ENCODE data around the gene C1orf35. TPM values are rescaled to one million over a fixed set of nuclear protein-coding genes. Genes with fewer than 3 reads are reported as not detected.
A peak's percentile ranks its signal among the peaks of the same experiment; 100 is the strongest.

Gene C1orf35
- total and polyA plus RNA-seq, 9 of the 15 experiments (the other 6 are each of a cell fraction or from before 2014, with no cell fraction given), result 3.2 to 48.7 (median 12.5) TPM

DNA sequence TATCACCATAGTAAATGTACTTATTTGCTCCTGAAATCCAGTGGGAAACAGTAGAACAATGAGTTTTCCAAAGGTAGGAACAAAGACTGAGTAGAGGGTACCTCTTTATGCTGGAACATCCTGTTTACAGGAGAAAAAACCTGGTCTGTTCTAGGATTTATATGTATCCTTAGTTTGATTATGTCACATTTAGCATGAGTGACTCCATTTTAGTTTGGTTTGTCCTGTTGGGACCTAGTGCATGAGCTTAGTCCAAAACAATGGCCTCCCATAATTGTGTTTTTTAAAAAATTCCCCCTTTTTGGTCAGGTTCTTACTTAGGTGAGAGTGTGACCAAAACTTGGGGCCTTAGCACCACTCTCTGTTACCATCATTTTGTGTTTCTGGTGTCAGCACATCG, 9.5 kb upstream of the C1orf35 start (continued):
- TF ChIP-seq DMBX1 (CRISPR knock-in tag; IDR thresholded peaks at IDR 0.05; ENCODE audit: borderline replicate concordance), result 0 out of 2 replicates have a peak, but pooled peaks have one; percentile 28

DNA sequence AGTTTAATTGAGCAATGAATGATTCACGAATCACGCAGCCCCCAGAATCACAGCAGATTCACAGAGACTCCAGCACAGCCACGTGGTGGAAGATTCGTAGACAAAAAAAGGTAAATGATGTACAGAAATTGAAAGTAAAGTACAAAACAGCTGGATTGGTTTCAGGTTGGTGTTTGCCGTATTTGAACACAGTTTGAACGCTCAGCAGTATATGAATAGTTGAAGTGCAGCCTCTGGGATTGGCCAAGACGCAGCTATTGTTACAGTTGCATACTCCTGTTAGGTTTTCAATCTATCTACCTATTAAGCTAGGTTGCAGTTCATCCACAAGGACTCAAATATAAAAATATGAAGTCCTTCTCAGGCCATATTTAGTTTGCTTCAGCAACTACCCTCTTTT, 9.0 kb upstream of the C1orf35 start:
- POLR2A ChIA-PET, result interaction anchor here (0.8 to 1.4 kb wide), 2 partner anchors 10 to 26 kb away, joined by 3 to 4 read pairs; no protein-coding TSS in a partner anchor
- WGBS (ENCODE audit: insufficient coverage, low coverage, missing lambda C conversion rate), result 79% methylated on average over 7 of the region's 7 CpGs
- Histone ChIP-seq H3K4me3 (no peak overlapping the region), H2AFZ (ENCODE audit: low read depth, low read length) (no peak overlapping the region), H3K27me3 (ENCODE audit: control insufficient read depth in 2 of 2, insufficient read depth in 2 of 2, low read length in 2 of 2) (no peaks in the 10 kb centered on the region), H4K20me1 (replicated peaks; ENCODE audit: control insufficient read depth, insufficient read depth, low read length) (no peaks in the 10 kb centered on the region), H3K27ac (ENCODE audit: extremely low read depth, low read depth, low read length) (no peak overlapping the region), H3K4me2 (ENCODE audit: insufficient read depth, low read length) (no peak overlapping the region), H3K4me1 (replicated peaks in 1 of 2; ENCODE audit: control insufficient read depth in 2 of 2, insufficient read depth in 2 of 2, low read length in 2 of 2) (peaks cover 16 to 28% of the 10 kb centered on the region in 2 experiments; a peak in 4 of 5 replicates), H3K36me3 (ENCODE audit: control insufficient read depth, insufficient read depth, low read length) (peaks cover 10% of the 10 kb centered on the region; the same call in 2 of the 3 replicates), H3K9me3 (replicated peaks; ENCODE audit: control insufficient read depth, insufficient read depth, low read depth, low read length) (no peaks in the 10 kb centered on the region), H3K79me2 (ENCODE audit: control insufficient read depth, insufficient read depth, low read length) (peaks cover 27% of the 10 kb centered on the region), H3K9me1 (ENCODE audit: control insufficient read depth, insufficient read depth, low read length) (no peaks in the 10 kb centered on the region), H3K9ac (ENCODE audit: insufficient read depth in 1 of 2, low read depth in 2 of 2, low read length in 2 of 2) (no peak overlapping the region)
- no peak for DNase-seq (ENCODE audit: extremely low read depth in 1 of 4, low spot score in 3 of 4)
- in situ Hi-C loops (cut with MboI), result no loop called here
- intact Hi-C loops (cut with micrococcal nuclease), result no loop called here
- CTCF ChIA-PET (ENCODE audit: low intra/inter-chr PET ratio), result no interaction called here
- no peak for ATAC-seq
- BruUV-seq (replicated peaks), result no TSS peak
- no peak for FAIRE-seq
- TF ChIP-seq NFE2 (IDR thresholded peaks at IDR 0.05; ENCODE audit: low read depth), result no peak
- TF ChIP-seq PHTF2 (CRISPR knock-in tag; IDR thresholded peaks at IDR 0.05), result no peak
- no peak for TF ChIP-seq ZNF655 (CRISPR knock-in tag; IDR thresholded peaks at IDR 0.05)
- TF ChIP-seq ZBTB9 (CRISPR knock-in tag; IDR thresholded peaks at IDR 0.05), result no peak
- TF ChIP-seq SNIP1 (IDR thresholded peaks at IDR 0.05; ENCODE audit: low read depth), result no peak
- TF ChIP-seq, protein P1, sequence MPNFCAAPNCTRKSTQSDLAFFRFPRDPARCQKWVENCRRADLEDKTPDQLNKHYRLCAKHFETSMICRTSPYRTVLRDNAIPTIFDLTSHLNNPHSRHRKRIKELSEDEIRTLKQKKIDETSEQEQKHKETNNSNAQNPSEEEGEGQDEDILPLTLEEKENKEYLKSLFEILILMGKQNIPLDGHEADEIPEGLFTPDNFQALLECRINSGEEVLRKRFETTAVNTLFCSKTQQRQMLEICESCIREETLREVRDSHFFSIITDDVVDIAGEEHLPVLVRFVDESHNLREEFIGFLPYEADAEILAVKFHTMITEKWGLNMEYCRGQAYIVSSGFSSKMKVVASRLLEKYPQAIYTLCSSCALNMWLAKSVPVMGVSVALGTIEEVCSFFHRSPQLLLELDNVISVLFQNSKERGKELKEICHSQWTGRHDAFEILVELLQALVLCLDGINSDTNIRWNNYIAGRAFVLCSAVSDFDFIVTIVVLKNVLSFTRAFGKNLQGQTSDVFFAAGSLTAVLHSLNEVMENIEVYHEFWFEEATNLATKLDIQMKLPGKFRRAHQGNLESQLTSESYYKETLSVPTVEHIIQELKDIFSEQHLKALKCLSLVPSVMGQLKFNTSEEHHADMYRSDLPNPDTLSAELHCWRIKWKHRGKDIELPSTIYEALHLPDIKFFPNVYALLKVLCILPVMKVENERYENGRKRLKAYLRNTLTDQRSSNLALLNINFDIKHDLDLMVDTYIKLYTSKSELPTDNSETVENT (CRISPR knock-in tag; IDR thresholded peaks at IDR 0.05), result no peak
- no peak for TF ChIP-seq U2AF1 (optimal IDR thresholded peaks at IDR 0.05; ENCODE audit: low read depth, low read length)
- TF ChIP-seq, protein P2, sequence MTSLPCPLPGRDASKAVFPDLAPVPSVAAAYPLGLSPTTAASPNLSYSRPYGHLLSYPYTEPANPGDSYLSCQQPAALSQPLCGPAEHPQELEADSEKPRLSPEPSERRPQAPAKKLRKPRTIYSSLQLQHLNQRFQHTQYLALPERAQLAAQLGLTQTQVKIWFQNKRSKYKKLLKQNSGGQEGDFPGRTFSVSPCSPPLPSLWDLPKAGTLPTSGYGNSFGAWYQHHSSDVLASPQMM (CRISPR knock-in tag; IDR thresholded peaks at IDR 0.05), result no peak
- TF ChIP-seq HMGN3 (IDR thresholded peaks at IDR 0.05; ENCODE audit: borderline replicate concordance, extremely low read depth, insufficient read length, low read depth, low read length), result no peak
- TF ChIP-seq ZBTB34 (CRISPR knock-in tag; IDR thresholded peaks at IDR 0.05), result no peak
- no peak for TF ChIP-seq E2F6 (IDR thresholded peaks at IDR 0.05; ENCODE audit: borderline replicate concordance in 1 of 2, extremely low read depth in 1 of 2, insufficient read depth in 1 of 2, insufficient read length in 1 of 2, low read depth in 1 of 2, low read length in 1 of 2, poor library complexity in 1 of 2, severe bottlenecking in 1 of 2)
